A172 (cell line): ENCODE results near the gene RELCH. TPM values are rescaled to one million over a fixed set of nuclear protein-coding genes. Genes with fewer than 3 reads are reported as not detected.

Experiments
- DNase-seq: peaks from one replicate; pipeline ENCODE4 v3.0.0-alpha.2; 2015; ENCODE audit warnings: low spot score
- total RNA-seq: library from RNA; depleted of rRNA; stranded (reverse); fragments of >200 nt; shearing (Covaris generic); gene quantifications from 2 replicates; pipeline ENCODE4 v1.2.3, GENCODE V29; 2014; rRNA removed

RELCH gene
- total RNA-seq, 1 experiment from 2014 or later = 13.0 TPM

- no peak for DNase-seq
These were observed 151.5 kb downstream of the RELCH start for GRCh38 chr18:62338446-62339105.

- peak; percentile 76 for DNase-seq
These were observed 152.3 kb downstream of the RELCH start for GRCh38 chr18:62339106-62339988.

GRCh38 chr18:62340996-62341395 lies 153.9 kb downstream of the RELCH start:
- DNase-seq = no peak

- DNase-seq = no peak
These were observed 154.4 kb downstream of the RELCH start for GRCh38 chr18:62341473-62341872.

- no peak for DNase-seq
These were observed 155.8 kb downstream of the RELCH start for GRCh38 chr18:62342884-62343283.

GRCh38 chr18:62343316-62343715 lies 156.3 kb downstream of the RELCH start:
- DNase-seq = no peak

- DNase-seq = no peak
These were observed 158.9 kb downstream of the RELCH start for GRCh38 chr18:62345909-62346308.

GRCh38 chr18:62346333-62347088 lies 159.5 kb downstream of the RELCH start:
- DNase-seq = no peak

GRCh38 chr18:62347089-62347506 lies 160.0 kb downstream of the RELCH start:
- DNase-seq = no peak

GRCh38 chr18:62348474-62348873 lies 161.4 kb downstream of the RELCH start:
- no peak for DNase-seq

GRCh38 chr18:62353170-62353569 lies 166.1 kb downstream of the RELCH start:
- no peak for DNase-seq

GRCh38 chr18:62354151-62354550 lies 167.1 kb downstream of the RELCH start:
- no peak for DNase-seq

GRCh38 chr18:62357079-62357719 lies 170.1 kb downstream of the RELCH start:
- no peak for DNase-seq

Other genes starting within 250 kb of the RELCH start
- gene PIGN, start 199 bp upstream of the RELCH start, total RNA-seq = 15.8 and 24.1 TPM in 2 replicates
- 0.62 and 3.4 TPM in 2 replicates for gene TNFRSF11A, start 138.1 kb downstream of the RELCH start, total RNA-seq